ENCODE results near the gene BAD.

DNA sequence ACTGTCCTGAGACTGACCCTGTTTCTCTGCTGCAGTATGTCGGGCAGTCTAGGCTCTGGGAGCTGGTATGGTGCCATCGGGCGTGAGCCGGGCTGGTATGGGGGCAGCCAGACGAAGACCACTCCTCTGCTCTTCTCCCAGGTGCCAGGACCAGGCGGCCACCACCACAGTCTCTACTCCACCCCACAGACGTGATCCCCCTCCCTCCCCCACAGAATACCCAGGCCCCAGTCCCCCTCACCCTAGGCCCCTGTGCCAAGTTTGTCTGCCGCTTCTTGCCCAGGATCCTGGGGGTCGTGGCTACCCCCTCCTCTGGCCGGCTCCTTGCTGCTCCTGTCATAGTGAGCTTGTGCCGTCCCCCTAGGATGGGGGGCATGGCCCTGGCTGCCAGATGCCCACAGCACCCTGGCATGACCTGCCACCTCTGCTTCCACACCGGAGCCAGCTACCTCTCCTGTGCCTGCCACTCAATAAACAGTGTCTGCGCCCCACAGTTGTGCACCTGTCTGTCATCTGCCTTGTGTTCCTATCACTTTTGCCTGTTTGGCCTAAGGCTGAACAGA, 4.6 kb upstream of the BAD start:
- TF ChIP-seq ZNF552 (CRISPR knock-in tag; IDR thresholded peaks at IDR 0.05; ENCODE audit: borderline replicate concordance) (no peak), JUND (CRISPR knock-in tag; IDR thresholded peaks at IDR 0.05) (no peak)
